Bronchial epithelial cell (primary cell): ENCODE results near the gene ZC3H15. TPM values are rescaled to one million over a fixed set of nuclear protein-coding genes. Genes with fewer than 3 reads are reported as not detected.

Experiments used
- DNase-seq: peaks from one replicate; pipeline ENCODE4 v3.0.0-alpha.2; 2010; ENCODE audit warnings: low read depth
- FAIRE-seq: peaks from 2 replicates; lab custom pipeline; 2011; peaks lifted over from hg19 to GRCh38; lab: Jason Lieb, UNC
- H3K27me3 ChIP-seq: 2 replicates; pipeline ENCODE4 v1.5.1; 2011; ENCODE audit warnings: low read length; ENCODE audit not compliant: control insufficient read depth, insufficient read depth
- H3K36me3 ChIP-seq: 2 replicates; pipeline ENCODE4 v1.5.1; 2011; ENCODE audit warnings: low read length; ENCODE audit not compliant: control insufficient read depth, insufficient read depth
- H3K4me3 ChIP-seq: 2 replicates; pipeline ENCODE4 v1.5.1; 2011; ENCODE audit warnings: mild to moderate bottlenecking, low read depth, low read length, control low read depth
- total RNA-seq: library from RNA; depleted of rRNA; stranded (reverse); fragments of >200 nt; gene quantifications from 2 replicates; pipeline ENCODE4 v1.2.1, GENCODE V29; 2014
- TF ChIP-seq, protein P1 (sequence below): IDR thresholded peaks from 2 replicates; pipeline ENCODE4 v1.5.1; 2011; ENCODE audit warnings: mild to moderate bottlenecking, moderate library complexity, low read length, control low read depth, inconsistent platforms; ENCODE audit not compliant: insufficient read depth, severe bottlenecking

ZC3H15 gene
- total RNA-seq, 1 donor from 2014 or later: 120 TPM

GRCh38 chr2:186534406-186534805 is 48.3 kb downstream of the ZC3H15 start:
- Histone ChIP-seq H3K36me3 (no peaks in the 10 kb centered on the region), H3K4me3 (no peak overlapping the region), H3K27me3 (no peaks in the 10 kb centered on the region)
- DNase-seq (no peak), FAIRE-seq (no peak)
- TF ChIP-seq, protein P1, sequence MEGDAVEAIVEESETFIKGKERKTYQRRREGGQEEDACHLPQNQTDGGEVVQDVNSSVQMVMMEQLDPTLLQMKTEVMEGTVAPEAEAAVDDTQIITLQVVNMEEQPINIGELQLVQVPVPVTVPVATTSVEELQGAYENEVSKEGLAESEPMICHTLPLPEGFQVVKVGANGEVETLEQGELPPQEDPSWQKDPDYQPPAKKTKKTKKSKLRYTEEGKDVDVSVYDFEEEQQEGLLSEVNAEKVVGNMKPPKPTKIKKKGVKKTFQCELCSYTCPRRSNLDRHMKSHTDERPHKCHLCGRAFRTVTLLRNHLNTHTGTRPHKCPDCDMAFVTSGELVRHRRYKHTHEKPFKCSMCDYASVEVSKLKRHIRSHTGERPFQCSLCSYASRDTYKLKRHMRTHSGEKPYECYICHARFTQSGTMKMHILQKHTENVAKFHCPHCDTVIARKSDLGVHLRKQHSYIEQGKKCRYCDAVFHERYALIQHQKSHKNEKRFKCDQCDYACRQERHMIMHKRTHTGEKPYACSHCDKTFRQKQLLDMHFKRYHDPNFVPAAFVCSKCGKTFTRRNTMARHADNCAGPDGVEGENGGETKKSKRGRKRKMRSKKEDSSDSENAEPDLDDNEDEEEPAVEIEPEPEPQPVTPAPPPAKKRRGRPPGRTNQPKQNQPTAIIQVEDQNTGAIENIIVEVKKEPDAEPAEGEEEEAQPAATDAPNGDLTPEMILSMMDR: no peak

DNA sequence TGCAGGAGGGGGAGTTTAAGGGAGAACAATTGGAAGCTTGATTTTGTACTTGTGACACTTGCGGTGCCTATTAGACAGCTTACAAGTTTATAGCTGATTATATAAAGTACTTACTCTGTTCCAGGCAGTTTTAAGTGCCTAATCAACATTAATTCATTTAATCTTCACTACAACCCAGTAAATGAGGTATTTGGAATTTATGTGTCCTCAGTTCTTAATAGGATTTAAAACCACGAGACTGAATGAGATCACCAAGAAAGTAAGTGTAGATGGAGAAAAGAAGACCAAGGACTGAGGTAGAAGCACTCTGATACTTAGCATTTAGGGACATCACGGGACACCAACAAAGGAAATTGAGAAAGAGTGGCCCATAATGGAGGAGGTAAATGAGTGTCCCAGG is 49.8 kb downstream of the ZC3H15 start:
- Histone ChIP-seq H3K27me3 (no peaks in the 10 kb centered on the region), H3K4me3 (no peak overlapping the region), H3K36me3 (no peaks in the 10 kb centered on the region)
- FAIRE-seq: no peak
- TF ChIP-seq, protein P1: no peak
- no peak for DNase-seq

GRCh38 chr2:186537019-186537418 is 51.0 kb downstream of the ZC3H15 start:
- Histone ChIP-seq H3K27me3 (no peaks in the 10 kb centered on the region), H3K4me3 (no peak overlapping the region), H3K36me3 (no peaks in the 10 kb centered on the region)
- DNase-seq (no peak), FAIRE-seq (no peak)
- TF ChIP-seq, protein P1: no peak

DNA sequence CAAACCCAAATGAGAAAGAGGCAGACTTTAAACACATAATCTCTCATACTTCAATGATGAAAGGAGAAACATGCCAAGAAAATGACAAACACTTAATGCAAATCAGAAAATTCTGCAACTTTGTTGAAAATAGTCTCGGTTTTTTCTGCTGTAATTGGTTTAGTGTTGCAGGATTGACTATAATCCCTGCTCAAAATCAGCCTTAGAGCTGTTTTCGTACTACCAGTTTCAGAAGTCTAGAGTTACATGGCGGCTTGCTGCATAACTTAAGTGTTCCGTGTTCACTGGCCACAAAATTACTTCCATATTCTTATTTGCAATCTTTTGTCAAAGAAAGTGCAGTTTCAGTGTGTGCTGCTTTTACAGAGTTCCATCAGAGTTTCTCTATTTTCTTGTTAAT is 54.9 kb downstream of the ZC3H15 start:
- DNase-seq (no peak), FAIRE-seq (no peak)
- Histone ChIP-seq H3K4me3 (no peak overlapping the region), H3K27me3 (no peaks in the 10 kb centered on the region), H3K36me3 (no peaks in the 10 kb centered on the region)
- TF ChIP-seq, protein P1: no peak

DNA sequence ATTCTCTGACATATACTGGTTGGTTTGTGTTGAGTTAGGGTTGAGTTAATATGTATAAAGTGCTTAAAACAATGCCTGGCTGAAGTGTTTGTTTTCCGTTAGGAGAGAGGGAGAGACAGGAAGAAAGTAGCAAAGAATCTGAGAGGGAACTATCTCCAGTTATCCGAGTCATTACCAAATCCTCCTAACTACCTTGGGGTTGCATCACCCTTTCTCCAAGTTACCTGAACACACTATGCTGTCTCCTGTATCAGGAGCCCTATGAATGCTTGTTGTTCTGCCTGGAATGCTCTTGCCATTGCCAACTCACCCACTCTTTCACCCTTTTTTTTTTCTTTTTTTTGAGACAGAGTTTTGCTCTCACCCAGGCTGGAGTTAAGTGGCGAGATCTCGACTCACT is 55.9 kb downstream of the ZC3H15 start:
- FAIRE-seq: no peak
- Histone ChIP-seq H3K27me3 (no peaks in the 10 kb centered on the region), H3K36me3 (no peaks in the 10 kb centered on the region), H3K4me3 (no peak overlapping the region)
- TF ChIP-seq, protein P1: no peak
- DNase-seq: peak; percentile 69

GRCh38 chr2:186543561-186544131 is 57.6 kb downstream of the ZC3H15 start:
- TF ChIP-seq, protein P1: no peak
- peak; percentile 82 for DNase-seq
- Histone ChIP-seq H3K36me3 (no peaks in the 10 kb centered on the region), H3K27me3 (no peaks in the 10 kb centered on the region), H3K4me3 (no peak overlapping the region)
- FAIRE-seq: no peak
